K562 (cell line): ENCODE measurements around the gene CLEC3B. TPM values are rescaled to one million over a fixed set of nuclear protein-coding genes. Genes with fewer than 3 reads are reported as not detected.
A peak's percentile ranks its signal among the peaks of the same experiment; 100 is the strongest.

ENCODE experiments used
- ARID3A ChIP-seq: IDR thresholded peaks from 2 replicates; pipeline ENCODE4 v1.6.1; 2012; ENCODE audit warnings: low read depth, low read length, improper control_type of control experiment, borderline replicate concordance
- ELK3 ChIP-seq: fragments of 450-650 bp; formaldehyde crosslinking; IDR thresholded peaks from 2 replicates; pipeline ENCODE4 v1.4.0; 2020; ENCODE audit warnings: mild to moderate bottlenecking
- HDAC3 ChIP-seq: fragments of 450-650 bp; IDR thresholded peaks from 2 replicates; pipeline ENCODE4 v1.6.1; 2018; ENCODE audit warnings: borderline replicate concordance, mild to moderate bottlenecking, moderate library complexity; ENCODE audit not compliant: partially characterized antibody
- MCM7 ChIP-seq, 2 experiments: fragments of 450-650 bp; IDR thresholded peaks; 2 replicates each; pipeline ENCODE4 v1.6.1; 2016 to 2018
- MITF ChIP-seq: IDR thresholded peaks from 2 replicates; pipeline ENCODE4 v1.6.1; 2014; ENCODE audit warnings: antibody characterized with exemption
- PTBP1 ChIP-seq: fragments of 200-400 bp; formaldehyde crosslinking; IDR thresholded peaks from 2 replicates; pipeline ENCODE4 v1.6.1; 2017; ENCODE audit warnings: low read depth, low read length
- RAD51 ChIP-seq: fragments of 450-650 bp; IDR thresholded peaks from 2 replicates; pipeline ENCODE4 v1.7.1; 2016; ENCODE audit warnings: low read depth, mild to moderate bottlenecking, borderline replicate concordance
- USF2 ChIP-seq: sonication (generic); formaldehyde crosslinking; IDR thresholded peaks from 2 replicates; pipeline ENCODE4 v1.5.0; 2020; ENCODE audit warnings: missing genetic modification reagents
- ZNF23 ChIP-seq: fragments of 250-450 bp; sonication (Bioruptor Pico); IDR thresholded peaks from 2 replicates; pipeline ENCODE4 v1.4.0; 2020; ENCODE audit warnings: mild to moderate bottlenecking
- ZNF274 ChIP-seq: IDR thresholded peaks from 2 replicates; pipeline ENCODE4 v1.6.1; 2011; ENCODE audit warnings: low read depth, mild to moderate bottlenecking, low read length, moderate library complexity, borderline replicate concordance
- polyA plus RNA-seq, 8 experiments: library from polyadenylated mRNA; depleted of rRNA in 4 of 8; stranded (reverse) in 5 of 8; unstranded in 3 of 8; fragments of >200 nt; fragmentation: Nextera tagmentation in 2 of 8; fragmentation: Illumina TruSeq in 1 of 8; extraction: Ambion mirVana in 2 of 8; extraction: Trizol in 1 of 8; gene quantifications; 2 replicates each; pipeline versions ENCODE4 v1.2.1 to v1.2.3, GENCODE V29; 2011 to 2014; ENCODE audit warnings: inconsistent platforms in 1 of 8, missing spikeins in 1 of 8
- total RNA-seq, 7 experiments: library from RNA; depleted of rRNA in 6 of 7; stranded (reverse); fragments of >200 nt in 6 of 7; fragmentation: Illumina TruSeq in 2 of 7; extraction: Trizol in 2 of 7; gene quantifications; 2 replicates each; pipeline versions ENCODE4 v1.2.1 to v1.2.3, GENCODE V29; 2011 to 2021; ENCODE audit warnings: low replicate concordance in 1 of 7
- TF ChIP-seq, protein P1 (sequence below): sonication (generic); IDR thresholded peaks from 2 replicates; pipeline ENCODE4 v1.6.1; 2016

Gene CLEC3B
- total and polyA plus RNA-seq, 9 of the 15 experiments (the other 6 are each of a cell fraction or from before 2014, with no cell fraction given): not detected

DNA sequence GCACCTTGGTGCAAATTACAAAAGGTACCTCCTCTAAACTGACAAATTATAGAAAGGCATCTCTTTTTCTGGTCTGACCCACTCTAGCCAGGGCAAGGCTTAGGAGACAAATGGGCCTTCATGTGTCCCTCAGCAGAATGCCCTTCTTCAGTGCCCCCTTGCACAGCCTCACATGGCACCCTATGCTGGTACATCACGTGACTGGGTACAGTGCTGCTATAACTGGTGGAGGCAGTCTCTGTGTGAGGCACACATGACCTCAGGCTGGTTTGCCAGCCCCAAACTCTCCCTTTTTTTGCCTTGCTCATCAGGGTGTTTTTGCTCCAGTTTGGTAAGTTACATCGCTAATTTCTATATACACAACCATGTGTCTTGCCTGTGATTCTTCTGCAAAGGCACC is 3.1 kb downstream of the CLEC3B start (continued):
- TF ChIP-seq, protein P1, sequence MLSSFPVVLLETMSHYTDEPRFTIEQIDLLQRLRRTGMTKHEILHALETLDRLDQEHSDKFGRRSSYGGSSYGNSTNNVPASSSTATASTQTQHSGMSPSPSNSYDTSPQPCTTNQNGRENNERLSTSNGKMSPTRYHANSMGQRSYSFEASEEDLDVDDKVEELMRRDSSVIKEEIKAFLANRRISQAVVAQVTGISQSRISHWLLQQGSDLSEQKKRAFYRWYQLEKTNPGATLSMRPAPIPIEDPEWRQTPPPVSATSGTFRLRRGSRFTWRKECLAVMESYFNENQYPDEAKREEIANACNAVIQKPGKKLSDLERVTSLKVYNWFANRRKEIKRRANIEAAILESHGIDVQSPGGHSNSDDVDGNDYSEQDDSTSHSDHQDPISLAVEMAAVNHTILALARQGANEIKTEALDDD: no peak
- TF ChIP-seq RAD51 (peak; percentile 51; the same call in 1 of the 2 replicates), MITF (no peak), ELK3 (no peak), MCM7 (IDR thresholded peaks at IDR 0.05) (no peak), ZNF274 (no peak), HDAC3 (no peak), PTBP1 (no peak), ARID3A (no peak), ZNF23 (CRISPR knock-in tag) (no peak), USF2 (CRISPR knock-in tag) (peak; percentile 53; the same call in 1 of the 2 replicates)
